Activated T-cell treated with anti-CD3 and anti-CD28 coated beads, Interleukin-2, amount 50 U/mL, for 1 hour (primary cell): ENCODE data around the gene SLC17A2.

Source experiments
- DNase-seq: peaks from one replicate; pipeline ENCODE4 v3.0.0-alpha.2; 2020

The SLC17A2 gene

GRCh38 chr6:25880601-25881000 is 49.9 kb downstream of the SLC17A2 start:
- DNase-seq, result no peak

GRCh38 chr6:25878721-25879322 is 51.7 kb downstream of the SLC17A2 start:
- no peak for DNase-seq

- no peak for DNase-seq
These were observed 54.4 kb downstream of the SLC17A2 start for GRCh38 chr6:25875926-25876602.

GRCh38 chr6:25875563-25875905 is 55.0 kb downstream of the SLC17A2 start:
- no peak for DNase-seq

GRCh38 chr6:25874822-25875562 is 55.5 kb downstream of the SLC17A2 start:
- no peak for DNase-seq

- DNase-seq, result no peak
These were observed 56.4 kb downstream of the SLC17A2 start, which contains the start of gene SLC17A3 for GRCh38 chr6:25874118-25874517. Gene SLC17A3 (minus strand): TSS chr6:25874243. CDS start chr6:25868387, 5,856 bp downstream.

GRCh38 chr6:25872814-25873213 is 57.7 kb downstream of the SLC17A2 start:
- DNase-seq, result peak; percentile 19

GRCh38 chr6:25869840-25870239 is 60.7 kb downstream of the SLC17A2 start:
- DNase-seq, result no peak

GRCh38 chr6:25868436-25869183 is 61.9 kb downstream of the SLC17A2 start:
- DNase-seq, result no peak

GRCh38 chr6:25866011-25866410 is 64.5 kb downstream of the SLC17A2 start:
- DNase-seq, result no peak

- DNase-seq, result no peak
These were observed 67.1 kb downstream of the SLC17A2 start for GRCh38 chr6:25863360-25863759.
